Stimulated activated CD4-positive, alpha-beta T cell treated with anti-CD3 and anti-CD28 coated beads, TNF-alpha, amount 100 ng/mL, for 1 hour (primary cell): ENCODE measurements around the gene ARL3.

ENCODE experiments used
- DNase-seq, 3 donors: peaks; one replicate each; pipeline ENCODE4 v3.0.0-alpha.2; 2020; ENCODE audit warnings: low read depth in 3 of 3, low spot score in 1 of 3

The ARL3 gene

GRCh38 chr10:102653060-102653459 is 61.1 kb downstream of the ARL3 start:
- no peak for DNase-seq

GRCh38 chr10:102652170-102652916 is 61.9 kb downstream of the ARL3 start:
- no peak for DNase-seq

- DNase-seq = no peak
These were observed 62.6 kb downstream of the ARL3 start for GRCh38 chr10:102651455-102652169.

GRCh38 chr10:102650655-102651454 is 63.3 kb downstream of the ARL3 start:
- no peak for DNase-seq

- DNase-seq = no peak
These were observed 64.2 kb downstream of the ARL3 start for GRCh38 chr10:102649797-102650654.

GRCh38 chr10:102648889-102649796 is 65.1 kb downstream of the ARL3 start:
- no peak for DNase-seq

- no peak for DNase-seq
These were observed 65.8 kb downstream of the ARL3 start for GRCh38 chr10:102648269-102648888.

- DNase-seq = no peak
These were observed 66.5 kb downstream of the ARL3 start for GRCh38 chr10:102647443-102648268.

- DNase-seq = no peak
These were observed 67.4 kb downstream of the ARL3 start for GRCh38 chr10:102646610-102647442.

- DNase-seq = peak in 2 of 3 donors; percentile 39 to 49
These were observed 68.2 kb downstream of the ARL3 start for GRCh38 chr10:102645741-102646609.

- DNase-seq = peak in 1 of 3 donors; percentile 19
These were observed 68.8 kb downstream of the ARL3 start for GRCh38 chr10:102645388-102645740.

- DNase-seq = peak; percentile 57 to 69 (median 62)
These were observed 69.4 kb downstream of the ARL3 start for GRCh38 chr10:102644646-102645387.

GRCh38 chr10:102644066-102644645 is 70.0 kb downstream of the ARL3 start, which contains the start of gene TRIM8:
TSS of gene TRIM8 (plus strand) at chr10:102644479. CDS start at chr10:102644618, 139 bp downstream.
- peak in 2 of 3 donors; percentile 22 to 46 for DNase-seq

- DNase-seq = peak in 1 of 3 donors; percentile 33
These were observed 70.7 kb downstream of the ARL3 start for GRCh38 chr10:102643336-102644065.
